Activated T-helper 2 cell treated with anti-CD3 and anti-CD28 coated beads, Interferon-gamma antibody, Interleukin-2, Interleukin-4, amounts not matched to agents 10 μg/mL and 5 μg/mL and 100 μg/mL, durations not matched to agents 14 hours and 24 hours and 36 hours (primary cell): ENCODE data around the gene PDCD2L. TPM values are rescaled to one million over a fixed set of nuclear protein-coding genes. Genes with fewer than 3 reads are reported as not detected.
"Not testable (repeated sequence)": the region's sequence is repeated elsewhere in the genome, so short reads cannot be mapped to it uniquely, and the experiment has no call there.

ENCODE experiments used
- DNase-seq: peaks from one replicate; pipeline ENCODE4 v3.0.0; 2021; ENCODE audit warnings: low spot score
- H3K27ac Mint-ChIP-seq: one replicate; pipeline ENCODE4 v1.8.0; 2021; ENCODE audit warnings: mixed read lengths
- H3K27me3 Mint-ChIP-seq: one replicate; pipeline ENCODE4 v1.8.0; 2021; ENCODE audit warnings: low read depth, mixed read lengths
- H3K36me3 Mint-ChIP-seq: one replicate; pipeline ENCODE4 v1.8.0; 2021; ENCODE audit warnings: low read depth, mixed read lengths
- H3K4me1 Mint-ChIP-seq: one replicate; pipeline ENCODE4 v1.8.0; 2021; ENCODE audit warnings: low read depth, mixed read lengths
- H3K4me3 Mint-ChIP-seq: one replicate; pipeline ENCODE4 v1.8.0; 2021; ENCODE audit warnings: low read depth, mild to moderate bottlenecking, moderate library complexity, mixed read lengths
- H3K9me3 Mint-ChIP-seq: one replicate; pipeline ENCODE4 v1.8.0; 2021; ENCODE audit warnings: mixed read lengths
- intact Hi-C: fragments of 100-400 bp; cut with micrococcal nuclease; formaldehyde crosslinking; loops from one replicate; pipeline ENCODE4 v1.15.1; 2023
- total RNA-seq: library from RNA; stranded (reverse); gene quantifications from 2 replicates; pipeline ENCODE4 v1.2.3, GENCODE V29; 2022

The PDCD2L gene
- total RNA-seq, 1 donor from 2014 or later = 36.7 TPM

- Mint-ChIP-seq H3K4me1 (peaks cover 4% of the 10 kb centered on the region), H3K27me3 (no peaks in the 10 kb centered on the region), H3K9me3 (no peaks in the 10 kb centered on the region), H3K4me3 (no peak overlapping the region), H3K27ac (no peak overlapping the region), H3K36me3 (peaks cover 82% of the 10 kb centered on the region)
- intact Hi-C loops = no loop called here
- DNase-seq = no peak
These were observed 21.7 kb upstream of the PDCD2L start for GRCh38 chr19:34382471-34382870.

- intact Hi-C loops = no loop called here
- peak overlapping the region; percentile 21 for H3K27ac Mint-ChIP-seq
- H3K27me3 Mint-ChIP-seq = no peaks in the 10 kb centered on the region
- H3K36me3 Mint-ChIP-seq = peaks cover 81% of the 10 kb centered on the region
- no peaks in the 10 kb centered on the region for H3K9me3 Mint-ChIP-seq
- DNase-seq = no peak
- peaks cover 4% of the 10 kb centered on the region for H3K4me1 Mint-ChIP-seq
- no peak overlapping the region for H3K4me3 Mint-ChIP-seq
These were observed 20.6 kb upstream of the PDCD2L start for GRCh38 chr19:34383599-34383998.

- no peak overlapping the region for H3K27ac Mint-ChIP-seq
- DNase-seq = no peak
- H3K4me3 Mint-ChIP-seq = no peak overlapping the region
- peaks cover 59% of the 10 kb centered on the region for H3K36me3 Mint-ChIP-seq
- H3K9me3 Mint-ChIP-seq = no peaks in the 10 kb centered on the region
- intact Hi-C loops = no loop called here
- H3K27me3 Mint-ChIP-seq = no peaks in the 10 kb centered on the region
- H3K4me1 Mint-ChIP-seq = peaks cover 4% of the 10 kb centered on the region
These were observed 17.4 kb upstream of the PDCD2L start for GRCh38 chr19:34386645-34387445.

- DNase-seq = no peak
- Mint-ChIP-seq H3K4me3 (no peak overlapping the region), H3K27me3 (no peaks in the 10 kb centered on the region), H3K9me3 (no peaks in the 10 kb centered on the region), H3K36me3 (peaks cover 55% of the 10 kb centered on the region), H3K27ac (no peak overlapping the region), H3K4me1 (peaks cover 4% of the 10 kb centered on the region)
- intact Hi-C loops = no loop called here
These were observed 16.8 kb upstream of the PDCD2L start for GRCh38 chr19:34387446-34387810.

- DNase-seq, H3K9me3 Mint-ChIP-seq, H3K4me3 Mint-ChIP-seq, H3K27ac Mint-ChIP-seq, intact Hi-C loops, H3K27me3 Mint-ChIP-seq, H3K4me1 Mint-ChIP-seq: not testable (repeated sequence)
- peaks cover 42% of the 10 kb centered on the region for H3K36me3 Mint-ChIP-seq
These were observed 15.5 kb upstream of the PDCD2L start for GRCh38 chr19:34388745-34389144.

GRCh38 chr19:34391813-34392212, 12.4 kb upstream of the PDCD2L start:
- DNase-seq = no peak
- intact Hi-C loops = no loop called here
- H3K27me3 Mint-ChIP-seq = no peaks in the 10 kb centered on the region
- H3K4me1 Mint-ChIP-seq = no peaks in the 10 kb centered on the region
- H3K4me3 Mint-ChIP-seq = no peak overlapping the region
- H3K27ac Mint-ChIP-seq = no peak overlapping the region
- no peaks in the 10 kb centered on the region for H3K9me3 Mint-ChIP-seq
- H3K36me3 Mint-ChIP-seq = peaks cover 20% of the 10 kb centered on the region

GRCh38 chr19:34393031-34393430, 11.2 kb upstream of the PDCD2L start:
- H3K27me3 Mint-ChIP-seq = no peaks in the 10 kb centered on the region
- no peak overlapping the region for H3K4me3 Mint-ChIP-seq
- H3K4me1 Mint-ChIP-seq = no peaks in the 10 kb centered on the region
- no peaks in the 10 kb centered on the region for H3K9me3 Mint-ChIP-seq
- no peak overlapping the region for H3K27ac Mint-ChIP-seq
- H3K36me3 Mint-ChIP-seq = peaks cover 21% of the 10 kb centered on the region
- intact Hi-C loops = no loop called here
- DNase-seq = no peak

- Mint-ChIP-seq H3K36me3 (peaks cover 23% of the 10 kb centered on the region), H3K9me3 (no peaks in the 10 kb centered on the region), H3K27me3 (no peaks in the 10 kb centered on the region), H3K4me1 (no peaks in the 10 kb centered on the region), H3K27ac (no peak overlapping the region), H3K4me3 (no peak overlapping the region)
- no peak for DNase-seq
- intact Hi-C loops = no loop called here
These were observed 10.6 kb upstream of the PDCD2L start for GRCh38 chr19:34393629-34394028.

- H3K36me3 Mint-ChIP-seq = peaks cover 52% of the 10 kb centered on the region
- H3K27me3 Mint-ChIP-seq = no peaks in the 10 kb centered on the region
- H3K4me1 Mint-ChIP-seq = no peaks in the 10 kb centered on the region
These were observed 6.3 kb upstream of the PDCD2L start for GRCh38 chr19:34397853-34398252.

GRCh38 chr19:34399886-34400285, 4.3 kb upstream of the PDCD2L start:
- no peaks in the 10 kb centered on the region for H3K27me3 Mint-ChIP-seq
- no peaks in the 10 kb centered on the region for H3K9me3 Mint-ChIP-seq
- no peak overlapping the region for H3K27ac Mint-ChIP-seq
- peaks cover 4% of the 10 kb centered on the region for H3K4me1 Mint-ChIP-seq
- H3K36me3 Mint-ChIP-seq = peaks cover 51% of the 10 kb centered on the region
- no peak overlapping the region for H3K4me3 Mint-ChIP-seq
- intact Hi-C loops = no loop called here
- DNase-seq = no peak

More at GRCh38 chr19:34397853-34398252, 6.3 kb upstream of the PDCD2L start:
- Mint-ChIP-seq H3K9me3 (no peaks in the 10 kb centered on the region), H3K4me3 (no peak overlapping the region), H3K27ac (no peak overlapping the region)
- no peak for DNase-seq
- intact Hi-C loops = no loop called here

- H3K27me3 Mint-ChIP-seq, intact Hi-C loops, H3K4me3 Mint-ChIP-seq, H3K9me3 Mint-ChIP-seq, H3K27ac Mint-ChIP-seq, DNase-seq, H3K4me1 Mint-ChIP-seq: not testable (repeated sequence)
- H3K36me3 Mint-ChIP-seq = peaks cover 47% of the 10 kb centered on the region
These were observed 3.4 kb upstream of the PDCD2L start for GRCh38 chr19:34400844-34401243.

- no peak for DNase-seq
- Mint-ChIP-seq H3K36me3 (peaks cover 46% of the 10 kb centered on the region), H3K4me3 (no peak overlapping the region), H3K4me1 (peaks cover 4% of the 10 kb centered on the region), H3K27me3 (no peaks in the 10 kb centered on the region), H3K27ac (no peak overlapping the region), H3K9me3 (no peaks in the 10 kb centered on the region)
- intact Hi-C loops = no loop called here
These were observed 2.1 kb upstream of the PDCD2L start for GRCh38 chr19:34402074-34402600.

GRCh38 chr19:34403784-34404108, 453 bp upstream of the PDCD2L start:
- DNase-seq = no peak
- peak overlapping the region; percentile 79 for H3K27ac Mint-ChIP-seq
- H3K4me1 Mint-ChIP-seq = peaks cover 6% of the 10 kb centered on the region
- intact Hi-C loops = loop anchor here (1.0 kb wide), 1 partner anchor 27 kb away; no protein-coding TSS in a partner anchor
- peak overlapping the region; percentile 92 for H3K4me3 Mint-ChIP-seq
- no peaks in the 10 kb centered on the region for H3K9me3 Mint-ChIP-seq
- H3K36me3 Mint-ChIP-seq = peaks cover 38% of the 10 kb centered on the region
- no peaks in the 10 kb centered on the region for H3K27me3 Mint-ChIP-seq
